ENCODE measurements around the gene PRKAR2B. TPM values are rescaled to one million over a fixed set of nuclear protein-coding genes. Genes with fewer than 3 reads are reported as not detected.
A peak's percentile ranks its signal among the peaks of the same experiment; 100 is the strongest.

Gene PRKAR2B
- total and polyA plus RNA-seq, 2 of the 4 experiments (the other 2 are of a cell fraction) = 3.0 to 3.1 TPM

GRCh38 chr7:107014387-107015023, 30.0 kb upstream of the PRKAR2B start:
- dilution Hi-C loops (cut with HindIII; ENCODE audit: low sequenced_read_pairs, unreplicated experiment) (no loop called here), in situ Hi-C loops (cut with MboI; ENCODE audit: low sequenced_read_pairs) (no loop called here), intact Hi-C loops (cut with micrococcal nuclease) (no loop called here)
- BruUV-seq (replicated peaks) = no TSS peak
- H2AFZ ChIP-seq (replicated peaks; ENCODE audit: low read length, poor library complexity) = no peak overlapping the region
- no peak overlapping the region for H3K56ac ChIP-seq (ENCODE audit: extremely low read depth, insufficient read depth, low read length)
- H3K4me3 ChIP-seq (ENCODE audit: insufficient read depth, low read depth, low read length) = no peak overlapping the region
- no peak overlapping the region for H4K8ac ChIP-seq (ENCODE audit: low read depth in 2 of 2, low read length in 2 of 2)
- CTCF ChIA-PET = interaction anchor here (0.5 kb wide), 1 partner anchor 13 kb away, joined by 5 read pairs; no protein-coding TSS in a partner anchor
- no peaks in the 10 kb centered on the region for H3K4me1 ChIP-seq (ENCODE audit: control insufficient read depth, insufficient read depth, low read length)
- no peak overlapping the region for H3K23ac ChIP-seq (ENCODE audit: low read depth, low read length)
- no peak overlapping the region for H4K5ac ChIP-seq (ENCODE audit: low read depth, low read length)
- H3K18ac ChIP-seq (ENCODE audit: low read depth, low read length) = no peak overlapping the region
- no peaks in the 10 kb centered on the region for H3K9me1 ChIP-seq (ENCODE audit: insufficient read depth, low read length)
- ATAC-seq (ENCODE audit: low read depth) (no peak), DNase-seq (peak; percentile 26)
- H2AK5ac ChIP-seq (ENCODE audit: low read depth, low read length) = no peak overlapping the region
- no peaks in the 10 kb centered on the region for H4K20me1 ChIP-seq (ENCODE audit: insufficient read depth, low read length)
- no peak overlapping the region; the same call in 1 of the 2 replicates for H3K14ac ChIP-seq (replicated peaks; ENCODE audit: low read depth, low read length)
- no peaks in the 10 kb centered on the region for H3K36me3 ChIP-seq (ENCODE audit: control insufficient read depth, insufficient read depth, low read length)
- no peaks in the 10 kb centered on the region for H3K79me1 ChIP-seq (ENCODE audit: low read depth in 1 of 2, low read length in 2 of 2)
- H2BK15ac ChIP-seq (ENCODE audit: low read depth, low read length) = no peak overlapping the region
- no peak overlapping the region for H4K91ac ChIP-seq (ENCODE audit: insufficient read depth, low read depth, low read length)
- H2BK5ac ChIP-seq (ENCODE audit: low read depth, low read length, poor library complexity, severe bottlenecking) = no peak overlapping the region
- no peaks in the 10 kb centered on the region for H3K9me3 ChIP-seq (ENCODE audit: control insufficient read depth, insufficient read depth, low read length)
- H3K27me3 ChIP-seq (ENCODE audit: control insufficient read depth, insufficient read depth, low read length) = no peaks in the 10 kb centered on the region; the same call in 1 of the 2 replicates
- no peak overlapping the region for H3K27ac ChIP-seq (ENCODE audit: insufficient read depth, low read length)
- POLR2A ChIA-PET (ENCODE audit: unreplicated experiment) = no interaction called here
- no peak overlapping the region for H3K4ac ChIP-seq (ENCODE audit: low read depth, low read length)
- H2AK9ac ChIP-seq (replicated peaks; ENCODE audit: low read depth, low read length, poor library complexity) = no peak overlapping the region
- H2BK20ac ChIP-seq (ENCODE audit: low read depth, low read length) = no peak overlapping the region
- no peak overlapping the region for H3K4me2 ChIP-seq (ENCODE audit: low read depth, low read length)
- no peak overlapping the region for H2BK120ac ChIP-seq (ENCODE audit: low read depth, low read length)
- no peak for TF ChIP-seq CHD1 (IDR thresholded peaks at IDR 0.05; ENCODE audit: low read depth, low read length)
- H3K9ac ChIP-seq (ENCODE audit: low read depth, low read length) = no peak overlapping the region
- WGBS, 2 experiments (ENCODE audit: extremely low coverage in 2 of 2, insufficient read length in 1 of 2) = 50% methylated on average over 2 of the region's 7 CpGs; no CpG with 5 or more reads in 1 of the 2 experiments

Data from IMR-90 (cell line).